DMS 273 (cell line): Measurements from ENCODE around the gene PHACTR1.
"Not testable (repeated sequence)": the region's sequence is repeated elsewhere in the genome, so short reads cannot be mapped to it uniquely, and the experiment has no call there.

Source experiments
- DNase-seq: peaks from one replicate; lab custom pipeline; 2025; ENCODE audit not compliant: unreplicated experiment; lab: John Stamatoyannopoulos, UW

PHACTR1 gene

GRCh38 chr6:12716298-12716916 lies at the start of gene PHACTR1:
PHACTR1 (plus strand) TSS chr6:12716767.
- no peak for DNase-seq

GRCh38 chr6:12666886-12667285 lies 49.7 kb upstream of the PHACTR1 start:
- no peak for DNase-seq

- DNase-seq = no peak
Measured at GRCh38 chr6:12675931-12676330, 40.6 kb upstream of the PHACTR1 start.

GRCh38 chr6:12679341-12679740 lies 37.2 kb upstream of the PHACTR1 start:
- no peak for DNase-seq

GRCh38 chr6:12693122-12693521 lies 23.4 kb upstream of the PHACTR1 start:
- DNase-seq = no peak

- DNase-seq = no peak
Measured at GRCh38 chr6:12698298-12698697, 18.3 kb upstream of the PHACTR1 start.

- no peak for DNase-seq
Measured at GRCh38 chr6:12704946-12705345, 11.6 kb upstream of the PHACTR1 start.

- DNase-seq = no peak
Measured at GRCh38 chr6:12709116-12709515, 7.5 kb upstream of the PHACTR1 start.

- DNase-seq = no peak
Measured at GRCh38 chr6:12709556-12710232, 6.9 kb upstream of the PHACTR1 start.

- DNase-seq = no peak
Measured at GRCh38 chr6:12710921-12711320, 5.6 kb upstream of the PHACTR1 start.

GRCh38 chr6:12714022-12714421 lies 2.5 kb upstream of the PHACTR1 start:
- no peak for DNase-seq

- no peak for DNase-seq
Measured at GRCh38 chr6:12715437-12715836, 1.1 kb upstream of the PHACTR1 start.

GRCh38 chr6:12717356-12717755 lies 789 bp downstream of the PHACTR1 start:
- no peak for DNase-seq

- no peak for DNase-seq
Measured at GRCh38 chr6:12718015-12718414, 1.4 kb downstream of the PHACTR1 start.

GRCh38 chr6:12719017-12719416 lies 2.5 kb downstream of the PHACTR1 start:
- DNase-seq = no peak

- no peak for DNase-seq
Measured at GRCh38 chr6:12720310-12720709, 3.7 kb downstream of the PHACTR1 start.

- no peak for DNase-seq
Measured at GRCh38 chr6:12725263-12725662, 8.7 kb downstream of the PHACTR1 start.

- no peak for DNase-seq
Measured at GRCh38 chr6:12729467-12729866, 12.9 kb downstream of the PHACTR1 start.

GRCh38 chr6:12730809-12731208 lies 14.2 kb downstream of the PHACTR1 start:
- not testable (repeated sequence) for DNase-seq

GRCh38 chr6:12733876-12734275 lies 17.3 kb downstream of the PHACTR1 start:
- no peak for DNase-seq

GRCh38 chr6:12735786-12736185 lies 19.2 kb downstream of the PHACTR1 start:
- no peak for DNase-seq

- no peak for DNase-seq
Measured at GRCh38 chr6:12748411-12748810, 31.8 kb downstream of the PHACTR1 start.
